HG02870 (cell line): Measurements from ENCODE around the gene HIBCH.
"Not testable (repeated sequence)": the region's sequence is repeated elsewhere in the genome, so short reads cannot be mapped to it uniquely, and the experiment has no call there.

Experiments
- ATAC-seq: cut with Tn5 transposase; IDR thresholded peaks from one replicate; pipeline ENCODE4 v1.9.1; 2021; ENCODE audit warnings: mild to moderate bottlenecking, moderate library complexity; ENCODE audit not compliant: unreplicated experiment

Gene HIBCH, protein sequence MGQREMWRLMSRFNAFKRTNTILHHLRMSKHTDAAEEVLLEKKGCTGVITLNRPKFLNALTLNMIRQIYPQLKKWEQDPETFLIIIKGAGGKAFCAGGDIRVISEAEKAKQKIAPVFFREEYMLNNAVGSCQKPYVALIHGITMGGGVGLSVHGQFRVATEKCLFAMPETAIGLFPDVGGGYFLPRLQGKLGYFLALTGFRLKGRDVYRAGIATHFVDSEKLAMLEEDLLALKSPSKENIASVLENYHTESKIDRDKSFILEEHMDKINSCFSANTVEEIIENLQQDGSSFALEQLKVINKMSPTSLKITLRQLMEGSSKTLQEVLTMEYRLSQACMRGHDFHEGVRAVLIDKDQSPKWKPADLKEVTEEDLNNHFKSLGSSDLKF

DNA sequence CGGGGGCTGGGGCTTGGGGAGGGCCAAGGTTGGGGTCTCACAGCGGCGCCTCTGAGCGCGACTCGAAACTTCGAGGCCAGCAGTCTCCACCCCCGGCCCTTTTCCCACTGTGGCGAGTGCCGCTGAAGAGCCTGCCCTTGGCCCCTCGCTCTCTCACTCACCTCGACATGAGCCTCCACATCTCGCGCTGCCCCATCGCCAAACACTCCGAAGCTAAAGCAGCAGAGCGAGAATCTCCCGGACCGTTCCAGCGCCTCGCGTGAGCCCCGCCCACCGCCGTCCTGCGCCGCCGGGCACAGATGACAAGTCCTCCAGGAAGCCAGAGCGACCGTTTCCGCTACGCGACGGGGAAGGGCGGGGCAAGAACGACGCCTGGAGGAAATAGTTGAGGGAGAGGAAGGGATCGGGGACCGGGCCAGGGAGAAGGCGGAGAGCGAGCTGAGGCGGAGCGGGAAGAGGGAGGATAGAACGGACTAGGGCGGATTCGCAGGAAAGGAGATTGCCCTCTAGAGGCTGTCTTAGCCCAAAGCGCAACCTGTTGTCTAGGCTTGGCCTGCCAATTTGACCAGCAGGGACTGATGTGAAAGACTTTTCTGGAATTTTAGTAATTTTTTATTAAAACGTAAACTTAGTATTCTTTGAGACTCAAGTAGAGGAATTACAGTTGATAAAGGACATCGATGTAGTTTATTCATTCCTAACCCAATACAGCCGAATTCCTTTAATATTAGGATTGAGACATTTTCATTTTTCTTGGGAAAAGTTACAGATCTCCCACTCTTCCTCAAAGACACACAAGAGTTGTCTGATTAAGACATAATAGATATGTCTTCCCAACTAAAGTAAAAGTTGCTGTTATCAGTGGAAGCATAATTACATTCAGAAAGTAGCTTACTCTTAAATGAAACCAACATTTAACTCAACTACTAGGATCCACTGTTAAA, at the start of gene HIBCH:
HIBCH (minus strand) TSS at position 272 of the 944 bp plus-strand sequence; CDS start at position 196, 76 bp downstream.
- ATAC-seq = peak; percentile 87

DNA sequence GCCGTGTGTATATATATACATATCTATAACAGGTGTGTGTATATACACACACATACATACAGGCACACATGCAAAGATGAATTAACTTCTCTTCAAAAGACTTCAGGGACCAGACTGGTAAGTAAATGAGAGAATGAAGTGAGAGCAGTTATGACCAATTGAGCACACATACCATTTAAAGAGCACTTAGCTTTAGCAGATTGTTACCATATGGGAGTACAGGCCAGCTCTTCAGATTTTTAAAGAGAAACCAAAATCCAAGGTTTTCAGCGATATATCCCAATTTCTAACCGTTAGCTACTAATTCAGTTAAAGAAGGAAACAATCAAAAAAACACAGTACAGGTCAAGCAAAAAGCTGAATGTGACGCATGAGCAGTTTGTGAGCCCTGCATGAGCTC, 47.5 kb upstream of the HIBCH start:
- no peak for ATAC-seq

DNA sequence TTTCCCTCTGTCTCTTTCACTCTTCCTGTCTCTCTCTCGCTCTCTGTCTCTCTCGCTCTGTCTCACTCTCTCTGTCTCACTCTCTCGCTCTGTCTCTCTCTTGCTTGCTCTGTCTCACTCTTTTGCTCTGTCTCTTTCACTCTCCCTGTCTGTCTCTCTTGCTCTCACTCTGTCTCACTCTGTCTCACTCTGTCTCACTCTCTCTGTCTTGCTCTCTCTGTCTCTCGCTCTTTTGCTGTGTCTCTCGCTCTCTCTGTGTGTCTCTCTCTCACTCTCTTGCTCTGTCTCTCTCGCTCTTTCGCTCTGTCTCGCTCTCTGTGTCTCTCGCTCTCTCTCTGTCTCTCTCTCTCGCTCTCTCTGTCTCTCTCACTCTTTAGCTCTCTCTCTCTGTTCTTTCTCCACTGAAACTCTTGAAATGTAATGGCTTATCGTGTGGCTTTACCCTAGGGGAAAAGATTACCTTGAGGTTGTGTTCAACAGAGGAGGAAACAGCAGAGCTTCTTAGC, 46.7 kb upstream of the HIBCH start:
- ATAC-seq = no peak

DNA sequence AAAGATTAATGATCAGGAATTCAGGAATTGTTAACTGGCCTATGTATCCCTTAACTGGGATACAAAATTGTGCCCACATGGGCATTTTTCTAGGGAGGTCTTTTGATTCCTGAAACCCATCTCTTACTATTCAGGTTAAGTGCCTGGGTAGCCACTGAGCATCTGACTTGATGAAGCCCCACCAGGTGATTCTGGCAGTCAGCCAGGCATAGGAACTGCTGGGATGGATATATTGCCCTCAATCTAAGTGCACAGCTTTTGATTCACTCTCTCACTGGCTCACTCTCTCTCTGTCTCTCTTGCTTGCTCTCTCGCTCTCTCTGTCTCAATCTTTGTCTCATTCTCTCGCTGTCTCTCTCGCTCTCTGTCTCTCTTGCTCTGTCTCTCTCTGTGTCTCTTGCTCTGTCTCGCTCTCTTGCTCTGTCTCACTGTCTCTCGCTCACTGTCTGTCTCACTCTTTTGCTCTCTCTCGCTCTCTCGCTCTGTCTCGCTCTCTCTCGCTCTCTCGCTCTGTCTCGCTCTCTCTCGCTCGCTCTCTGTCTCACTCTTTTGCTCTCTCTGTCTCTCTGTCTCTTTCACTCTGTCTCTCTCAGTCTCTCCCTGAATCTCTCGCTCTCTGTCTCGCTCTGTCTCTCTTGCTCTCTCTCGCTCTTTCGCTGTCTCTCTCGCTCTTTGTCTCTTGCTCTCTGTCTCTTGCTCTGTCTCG, 46.0 kb upstream of the HIBCH start:
- ATAC-seq = no peak

DNA sequence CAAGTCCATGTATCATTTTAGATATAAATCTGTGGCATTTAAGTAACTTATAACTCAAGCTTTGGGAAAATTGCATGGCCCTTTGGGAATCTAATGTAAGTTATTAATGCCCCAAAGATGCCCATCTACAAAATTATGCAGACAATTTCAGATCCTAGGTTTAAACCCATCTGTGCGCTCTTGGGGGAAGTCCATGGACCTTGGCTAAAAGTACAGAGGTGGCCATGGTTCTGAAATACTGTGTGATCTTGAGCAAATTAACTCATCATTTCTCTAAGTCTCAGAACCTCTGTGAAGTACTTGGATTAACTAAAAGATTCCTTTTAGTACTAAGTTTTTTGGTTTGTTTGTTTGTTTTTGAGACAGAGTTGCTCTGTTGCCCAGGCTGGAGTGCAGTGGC, 43.3 kb upstream of the HIBCH start:
- no peak for ATAC-seq

DNA sequence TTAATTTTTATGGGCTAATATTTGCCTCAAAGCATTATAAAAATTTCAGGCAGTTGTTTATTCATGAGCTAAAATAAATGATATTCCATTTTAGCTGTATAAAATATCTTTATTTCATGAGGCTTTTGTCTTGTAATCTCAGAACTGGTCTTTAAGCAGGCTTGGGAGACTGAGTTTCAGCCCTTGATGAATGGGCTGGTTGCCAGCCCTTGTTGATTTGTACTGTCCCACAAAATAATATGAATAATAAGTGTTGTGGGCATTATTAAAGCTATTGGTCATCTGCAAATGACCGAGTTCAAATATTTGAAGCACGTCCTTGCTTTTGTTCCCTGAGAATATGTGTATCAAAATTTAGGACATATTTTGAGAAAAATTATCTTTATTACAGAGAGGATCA, 41.9 kb upstream of the HIBCH start:
- no peak for ATAC-seq

DNA sequence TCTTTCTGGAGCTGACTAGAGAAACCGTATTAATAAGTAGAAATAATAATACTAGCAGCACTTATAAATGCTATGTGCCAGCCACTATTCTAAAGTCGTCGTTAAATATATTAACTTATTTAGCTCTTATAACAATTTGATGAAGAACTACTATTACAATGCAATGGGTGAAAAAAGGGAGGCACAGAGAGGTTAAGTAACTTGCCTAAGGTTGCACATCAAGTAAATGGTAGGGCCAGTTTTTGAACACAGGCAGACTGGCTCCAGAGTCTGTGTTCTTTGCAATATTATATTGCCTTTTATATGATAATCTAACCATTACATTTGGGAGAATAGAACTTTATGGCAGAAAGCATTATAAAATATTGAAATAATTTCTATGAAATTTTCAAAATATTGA, 41.3 kb upstream of the HIBCH start:
- ATAC-seq = no peak

DNA sequence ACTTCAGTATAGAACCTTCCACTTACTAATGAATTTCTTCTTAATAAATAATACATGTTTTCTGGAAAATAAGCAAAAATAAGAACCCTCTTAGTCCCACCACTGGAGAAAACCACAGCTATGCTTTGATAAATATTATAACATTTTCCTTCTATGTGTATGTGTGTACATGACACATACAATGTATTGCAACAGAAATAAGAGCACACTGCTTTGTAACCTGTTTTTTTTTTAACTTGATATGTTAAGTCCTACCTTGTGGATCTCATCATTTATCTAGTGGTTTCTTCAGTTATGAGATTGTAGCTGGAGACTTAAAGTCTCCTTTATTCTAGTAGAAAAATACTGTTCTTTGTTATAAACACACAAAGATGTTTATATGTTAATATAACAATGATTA, 40.9 kb upstream of the HIBCH start:
- ATAC-seq = no peak

DNA sequence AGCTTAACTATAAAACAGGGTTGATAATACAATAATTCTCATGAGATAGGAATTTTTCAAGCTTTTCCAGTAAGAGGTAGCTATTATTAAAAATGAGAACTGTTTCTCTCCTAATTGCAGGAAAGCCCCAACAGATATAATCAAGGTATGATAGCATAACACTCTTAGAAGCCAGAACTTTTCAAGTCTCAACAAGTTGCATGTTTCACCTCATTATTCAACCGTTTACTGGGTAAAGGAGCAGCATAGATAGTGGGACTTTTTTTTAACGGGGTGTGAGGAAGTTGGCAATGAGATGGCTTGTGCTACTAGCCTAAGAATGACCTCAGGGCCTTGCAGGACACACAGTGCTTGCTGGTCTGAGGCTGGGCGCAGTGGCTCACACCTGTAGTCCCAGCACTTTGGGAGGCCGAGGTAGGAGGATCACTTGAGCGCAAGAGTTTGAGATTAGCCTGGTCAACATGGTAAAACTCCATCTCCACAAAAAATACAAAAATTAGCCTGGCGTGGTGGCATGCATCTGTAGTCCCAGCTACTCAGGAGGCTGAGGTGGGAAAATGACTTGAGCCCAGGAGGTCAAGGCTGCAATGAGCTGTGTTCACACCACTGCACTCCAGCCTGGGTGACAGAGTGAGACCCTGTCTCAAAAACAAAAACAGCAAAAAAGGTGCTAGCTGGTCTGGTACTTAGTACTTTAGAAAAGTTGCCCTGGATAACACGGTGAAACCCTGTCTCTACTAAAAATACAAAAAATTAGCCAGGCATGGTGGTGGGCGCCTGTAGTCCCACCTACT, 39.2 kb upstream of the HIBCH start:
- ATAC-seq = not testable (repeated sequence)

DNA sequence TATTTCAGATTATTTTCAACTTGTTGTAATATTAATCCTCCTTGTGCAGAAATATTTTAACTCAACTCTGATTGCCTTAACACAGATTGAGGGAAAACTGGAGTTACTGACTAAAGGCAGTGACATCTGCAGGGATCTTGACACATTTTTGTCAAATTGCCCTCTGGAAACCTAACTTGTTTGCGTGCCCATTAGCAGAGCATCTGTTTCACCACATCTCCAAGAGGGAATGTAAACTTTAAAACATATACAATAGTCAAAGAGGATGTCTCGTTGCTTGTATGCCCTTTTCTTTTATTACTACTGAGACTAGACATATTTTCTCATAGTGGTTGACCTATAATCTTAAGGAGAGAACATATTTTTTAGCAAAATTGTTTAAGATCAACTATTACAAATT, 38.0 kb upstream of the HIBCH start:
- no peak for ATAC-seq

DNA sequence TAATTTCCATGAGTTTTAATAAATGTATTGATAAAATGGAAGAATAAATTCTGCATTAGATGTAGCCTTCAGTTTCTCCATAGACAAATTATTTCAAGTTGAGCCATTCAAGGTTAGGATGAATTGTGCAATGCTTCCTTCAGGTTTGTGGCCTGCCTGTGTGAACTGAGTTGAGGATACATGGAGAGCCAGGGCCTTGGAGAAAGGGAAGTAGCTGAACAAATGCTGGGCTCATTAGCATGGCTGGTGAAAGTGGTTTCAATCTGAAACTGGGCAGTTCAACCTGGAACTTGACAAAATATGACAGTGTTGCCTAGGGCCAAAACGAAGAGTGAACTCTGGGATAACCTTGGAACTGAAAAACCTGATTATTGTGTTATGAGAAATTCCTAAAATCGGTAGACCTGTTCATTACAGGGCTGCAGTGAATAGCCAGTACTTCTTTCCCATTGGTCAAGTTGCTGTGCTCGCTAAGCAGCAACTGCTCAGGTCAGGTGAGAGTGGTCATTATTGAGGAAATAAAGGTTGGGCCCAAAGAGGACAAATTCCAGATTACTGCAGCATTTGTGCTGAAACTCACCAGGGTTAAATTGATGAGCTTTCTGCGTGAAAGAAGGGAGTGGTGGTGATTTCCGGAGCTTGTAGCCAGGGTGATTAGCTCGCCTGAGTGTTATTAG, 36.5 kb upstream of the HIBCH start:
- no peak for ATAC-seq

DNA sequence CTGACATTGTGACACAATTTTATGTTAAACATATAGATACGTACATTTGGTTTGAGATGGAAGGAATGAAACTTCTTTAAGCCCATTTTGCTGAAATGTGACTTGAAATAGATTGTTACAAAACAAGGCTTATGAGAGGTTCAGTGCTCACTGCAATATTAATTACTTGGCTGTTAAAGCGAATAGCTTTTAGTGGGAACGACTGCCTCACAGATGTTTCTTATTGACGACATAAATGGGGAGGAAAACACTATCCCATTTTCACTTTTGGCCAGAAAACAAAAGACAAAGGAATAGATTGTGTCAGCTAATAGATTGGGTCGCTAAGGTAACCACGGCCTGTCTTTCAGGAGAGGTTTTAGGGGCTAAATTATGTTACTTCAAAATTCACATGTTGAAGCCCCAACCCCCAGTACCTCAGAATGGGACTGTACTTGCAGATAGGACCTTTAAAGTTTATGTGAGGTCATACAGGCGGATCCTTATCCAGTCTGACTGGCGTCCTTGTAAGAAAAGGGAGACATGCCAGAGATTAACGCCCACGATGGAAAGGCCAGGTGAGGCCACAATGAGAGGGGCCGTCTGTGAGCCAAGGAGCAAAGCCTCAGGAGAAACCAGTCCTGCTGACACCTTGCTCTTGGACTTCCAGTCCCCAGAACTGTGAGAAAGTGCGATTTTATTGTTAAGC, 34.5 kb upstream of the HIBCH start:
- ATAC-seq = no peak

DNA sequence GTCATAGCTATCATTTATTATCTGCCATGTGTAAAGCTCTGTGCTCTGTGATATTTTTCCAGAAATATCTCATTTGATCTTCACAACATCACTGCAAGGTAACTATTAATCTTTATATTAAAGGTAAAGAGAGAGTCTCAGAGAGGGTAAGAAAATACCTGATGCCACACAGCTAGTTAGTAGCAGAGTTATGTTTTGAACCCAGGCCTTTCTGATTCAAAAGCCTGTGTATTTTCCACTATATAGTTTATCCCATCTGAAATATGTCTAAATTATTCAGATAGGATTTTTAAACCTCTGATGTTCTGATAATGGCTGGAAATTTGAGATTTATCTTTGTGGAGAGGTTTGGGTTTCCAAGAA, 33.9 kb upstream of the HIBCH start:
- ATAC-seq = no peak

DNA sequence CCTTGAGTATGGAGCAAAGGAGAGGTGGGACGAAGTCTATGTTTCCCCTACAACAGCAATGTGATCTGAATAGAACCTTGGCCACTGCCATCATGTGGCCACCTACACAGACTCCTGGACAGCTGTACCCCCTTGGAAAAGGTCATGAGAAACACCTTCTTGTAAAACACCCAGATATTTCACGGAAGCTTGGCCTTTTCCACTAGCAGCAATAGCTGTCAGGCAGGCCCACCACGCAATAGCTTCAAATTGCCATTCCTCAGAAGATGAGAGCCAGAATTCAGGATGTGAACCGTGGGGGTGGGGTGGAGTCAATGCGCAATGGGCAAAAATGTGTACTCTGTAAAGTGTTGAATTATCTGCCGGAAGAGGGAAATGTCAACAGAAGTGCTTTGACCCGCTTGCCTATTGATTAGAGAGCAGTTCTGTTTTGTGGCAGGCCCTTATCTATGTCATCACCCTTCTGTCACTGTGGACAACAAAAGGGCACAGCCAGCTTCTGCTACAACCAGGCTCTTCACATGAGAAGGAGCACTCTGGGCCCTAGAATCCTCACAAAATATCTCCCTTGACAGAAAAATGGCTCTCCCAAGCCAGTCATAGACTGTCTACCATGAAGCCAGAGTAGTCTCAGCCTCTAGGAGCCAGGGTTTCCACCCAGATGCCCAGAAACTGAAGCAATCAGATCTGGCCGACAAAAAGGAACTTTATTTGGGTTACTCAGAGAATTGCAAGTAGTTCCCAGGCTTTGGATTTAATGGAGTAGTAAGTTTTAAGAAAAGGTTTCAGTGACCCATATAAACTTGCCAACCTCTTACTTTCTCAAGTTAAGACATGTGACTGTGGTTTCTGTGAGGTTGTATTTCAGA, 33.3 kb upstream of the HIBCH start:
- ATAC-seq = no peak

DNA sequence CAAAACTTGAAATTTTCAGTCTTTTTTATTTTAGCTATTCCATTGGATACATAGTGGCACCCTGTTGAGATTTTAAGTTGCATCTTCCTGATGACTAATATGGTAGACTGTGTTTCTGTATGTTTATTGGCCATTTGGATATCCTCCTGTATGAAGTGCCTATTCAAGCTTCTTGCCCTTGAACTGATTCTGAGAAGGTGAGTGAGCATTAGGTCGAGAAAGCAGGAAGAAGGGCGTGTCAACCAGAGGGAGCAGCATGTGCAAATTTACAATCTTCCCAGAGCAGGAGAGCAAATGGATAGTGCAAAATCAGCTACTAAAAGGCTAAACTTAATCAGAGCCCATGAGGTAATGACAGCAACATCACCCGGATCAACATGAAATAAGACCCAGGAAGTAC, 32.3 kb upstream of the HIBCH start:
- no peak for ATAC-seq

DNA sequence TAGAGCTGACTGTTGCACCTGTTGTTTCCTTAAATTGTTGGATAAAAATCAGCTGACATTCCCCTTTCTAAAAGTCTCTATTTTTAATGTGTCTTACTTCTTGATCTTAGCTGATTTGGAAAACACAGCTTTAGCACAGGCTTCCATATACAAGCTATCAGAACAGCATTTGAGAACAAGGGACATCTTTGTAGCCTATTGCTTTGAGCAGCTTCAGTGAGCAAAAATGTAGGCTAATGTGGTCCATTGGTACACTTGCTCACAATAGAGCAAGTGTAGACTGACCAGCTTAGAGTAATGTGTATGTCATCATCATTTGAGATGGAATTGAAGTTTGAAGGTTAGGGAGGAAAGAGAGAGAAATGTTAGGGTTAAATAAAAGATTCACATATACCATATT, 30.7 kb upstream of the HIBCH start:
- no peak for ATAC-seq

DNA sequence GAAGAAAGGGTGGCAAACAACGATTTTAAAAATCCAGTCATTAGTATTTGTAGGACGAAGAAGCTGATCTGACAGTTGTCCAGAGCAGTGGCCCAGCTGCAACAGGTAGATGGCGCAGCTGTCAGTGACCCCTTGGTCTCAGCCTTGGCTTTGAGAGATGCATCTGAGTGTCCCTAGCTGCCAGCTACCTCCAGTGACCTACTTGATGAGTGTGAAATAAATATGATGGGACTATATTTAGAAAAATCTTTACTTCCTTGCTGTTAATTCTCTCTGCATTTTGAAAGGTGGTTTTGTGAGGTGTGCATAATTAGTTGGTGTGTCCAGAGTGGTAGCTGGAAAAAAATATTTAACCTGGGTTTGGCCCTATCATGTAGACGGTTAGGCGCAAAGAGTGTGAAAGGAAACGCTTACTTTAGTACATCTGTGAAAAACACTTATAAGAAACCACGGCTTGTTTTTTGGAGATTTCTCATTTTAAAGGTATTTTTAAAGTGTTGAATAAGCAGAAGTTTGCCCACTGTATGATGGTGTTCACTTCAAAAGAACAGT, 24.7 kb upstream of the HIBCH start:
- ATAC-seq = peak; percentile 65
